ENCODE results near the gene STAP2.

GRCh38 chr19:4359627-4360000, 21.0 kb upstream of the STAP2 start:
- TF ChIP-seq CTCF (conservative IDR thresholded peaks at IDR 0.05; ENCODE audit: low read depth, low read length) (no peak), EZH2 (IDR thresholded peaks at IDR 0.05; ENCODE audit: low read length, unreplicated experiment) (no peak), EZH2phosphoT487 (IDR thresholded peaks at IDR 0.05; ENCODE audit: borderline replicate concordance, low read length) (no peak)

Measured in PC-3 (cell line).